ENCODE data around the gene ZCCHC24.

Gene ZCCHC24

DNA sequence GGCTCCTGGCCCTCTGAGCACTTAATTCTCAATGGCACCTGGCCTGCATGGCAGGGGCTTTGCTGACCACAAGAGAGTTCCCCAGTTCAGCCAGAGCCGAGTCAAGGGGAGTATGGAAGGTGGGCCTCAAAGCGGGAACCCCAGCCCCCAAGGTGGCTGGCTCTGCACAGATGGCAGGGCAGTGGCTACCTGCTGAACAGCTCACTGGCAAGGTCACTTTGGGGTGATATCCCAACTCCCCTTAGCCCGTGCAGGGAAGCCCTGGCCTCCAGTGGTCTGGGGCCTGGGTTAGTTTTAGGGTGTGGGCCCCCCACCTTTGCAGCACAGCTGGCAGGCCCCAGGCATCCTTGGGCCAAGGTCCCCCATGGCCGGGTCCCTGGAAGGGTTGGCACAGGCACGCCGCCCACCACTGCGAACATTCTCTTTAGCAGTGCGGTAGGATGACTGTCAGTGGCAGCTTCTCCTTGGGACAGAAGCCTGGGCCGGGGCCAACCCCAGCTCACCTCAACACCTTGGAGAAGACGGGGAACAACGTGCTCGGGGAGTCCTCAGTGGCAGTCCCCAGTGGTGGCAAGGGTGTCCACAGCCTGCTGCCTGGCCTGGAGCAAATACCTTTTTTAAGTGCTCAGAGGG, 61.3 kb downstream of the ZCCHC24 start:
- DNase-seq (ENCODE audit: low spot score): no peak

DNA sequence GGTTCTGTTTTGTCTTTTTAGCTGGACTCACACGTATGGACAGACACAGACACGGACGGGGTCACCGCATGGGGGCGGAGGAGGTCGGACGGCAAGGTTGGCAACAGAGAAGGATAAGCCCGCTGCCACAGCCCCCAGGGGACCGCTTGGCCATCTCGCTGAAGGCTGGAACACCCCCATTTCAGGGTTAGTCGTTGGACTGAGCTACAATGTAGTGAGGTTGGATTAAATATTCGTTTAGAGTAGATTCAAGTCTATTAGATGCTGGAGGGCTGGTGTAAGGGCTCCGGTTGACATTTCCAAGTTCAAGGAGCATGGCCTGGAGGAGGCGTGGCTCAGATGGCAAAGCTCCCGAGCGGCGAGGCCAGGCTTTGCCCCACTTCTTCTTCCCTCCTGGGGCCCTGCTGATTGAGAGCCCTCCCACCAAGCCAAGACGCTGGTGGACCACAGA, 62.9 kb downstream of the ZCCHC24 start:
- no peak for DNase-seq (ENCODE audit: low spot score)

DNA sequence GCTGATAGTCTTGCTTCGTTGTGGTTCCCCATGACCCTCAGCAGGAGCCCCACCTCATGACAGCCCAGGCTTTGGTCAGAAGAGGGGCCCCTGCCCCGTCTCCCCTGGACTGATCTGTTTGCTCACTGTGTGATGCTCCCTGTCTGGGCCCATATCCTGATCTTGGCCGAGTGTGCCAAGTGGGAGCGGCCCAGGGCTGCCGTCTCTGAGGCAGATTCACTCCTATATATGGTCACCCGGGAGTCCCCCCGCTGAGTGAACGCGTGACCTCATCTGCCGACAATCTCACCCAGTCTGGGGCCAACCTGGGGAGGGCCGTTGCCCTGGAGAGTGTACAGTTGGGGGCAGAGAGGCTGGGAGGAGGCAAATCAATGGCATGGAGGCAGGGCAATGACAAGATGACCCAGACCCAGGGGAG, 63.6 kb downstream of the ZCCHC24 start:
- DNase-seq (ENCODE audit: low spot score): peak; percentile 55

DNA sequence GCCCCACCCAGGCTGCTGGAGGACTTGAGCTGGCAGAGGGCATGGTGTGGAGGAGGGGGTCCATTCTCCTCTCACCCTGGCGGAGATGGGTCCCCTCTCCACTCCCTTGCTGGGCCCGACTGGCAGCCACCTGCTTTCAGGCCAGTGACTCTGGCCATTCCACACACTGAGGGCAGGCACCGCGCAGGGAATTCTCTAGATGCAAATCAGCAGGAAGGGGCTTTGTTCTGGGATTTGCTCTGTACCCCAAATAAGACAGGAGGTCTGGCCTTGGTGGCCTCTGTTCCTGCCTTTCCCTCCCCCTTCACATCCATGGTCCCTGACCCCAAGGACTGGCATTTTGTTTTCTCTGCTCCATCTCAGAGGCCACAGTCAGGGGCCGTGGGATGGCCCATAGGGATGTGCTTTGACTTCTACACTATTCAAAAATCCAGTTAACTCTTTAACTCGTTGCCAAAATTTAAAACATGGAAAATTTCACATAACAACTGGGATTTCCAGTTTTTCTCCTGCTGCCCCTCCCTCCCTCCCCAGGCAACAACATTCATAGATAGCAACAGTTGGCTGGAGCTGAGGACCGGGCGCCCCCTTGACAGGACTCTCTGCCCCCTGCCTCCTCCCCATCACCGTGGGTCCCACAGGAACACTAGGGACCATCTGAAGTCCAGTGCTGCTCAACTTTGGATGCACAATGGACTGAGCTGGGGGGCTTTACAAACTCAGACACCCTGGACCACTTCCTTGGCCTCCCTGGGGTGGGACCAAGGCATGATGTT, 64.3 kb downstream of the ZCCHC24 start:
- DNase-seq (ENCODE audit: low spot score): no peak

DNA sequence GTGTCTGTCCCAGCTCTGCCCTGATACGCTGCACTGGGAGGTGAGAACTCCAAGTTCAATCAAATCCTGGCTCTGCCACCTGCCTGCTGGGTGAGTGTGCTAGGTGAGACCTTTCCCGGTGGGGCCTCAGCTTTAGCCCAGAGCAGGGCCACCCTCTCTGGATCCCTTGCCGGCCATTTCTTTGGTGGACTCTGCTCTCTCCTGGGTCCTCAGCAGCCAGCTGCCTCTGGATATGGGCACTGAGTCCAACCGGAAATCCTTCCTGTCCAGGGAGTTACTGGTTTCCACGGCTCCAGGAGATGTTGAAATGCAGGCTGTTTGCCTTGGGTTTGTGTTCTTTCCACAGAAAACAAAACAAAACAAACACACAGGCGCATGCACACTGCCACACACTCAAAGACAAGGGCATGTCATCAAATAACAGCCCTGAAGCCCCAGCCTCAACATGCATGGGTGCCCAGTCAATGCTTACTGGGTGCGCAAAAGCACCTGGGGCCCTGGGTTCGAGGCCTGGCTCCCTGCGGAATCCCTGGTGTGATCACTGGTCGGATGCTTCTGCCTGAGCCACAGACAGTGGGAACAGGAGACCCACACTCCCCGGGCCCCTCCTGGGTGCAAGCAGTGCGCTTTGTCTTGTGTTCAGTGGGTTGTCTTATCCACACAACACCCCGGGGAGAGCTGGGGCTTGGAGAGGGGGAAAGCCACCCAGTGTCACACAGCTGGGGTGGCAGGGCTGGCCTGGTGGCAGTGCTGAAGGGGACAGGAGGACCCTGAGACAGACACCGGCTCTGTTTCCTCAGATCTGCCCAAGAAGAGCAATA, 65.1 kb downstream of the ZCCHC24 start:
- no peak for DNase-seq (ENCODE audit: low spot score)

DNA sequence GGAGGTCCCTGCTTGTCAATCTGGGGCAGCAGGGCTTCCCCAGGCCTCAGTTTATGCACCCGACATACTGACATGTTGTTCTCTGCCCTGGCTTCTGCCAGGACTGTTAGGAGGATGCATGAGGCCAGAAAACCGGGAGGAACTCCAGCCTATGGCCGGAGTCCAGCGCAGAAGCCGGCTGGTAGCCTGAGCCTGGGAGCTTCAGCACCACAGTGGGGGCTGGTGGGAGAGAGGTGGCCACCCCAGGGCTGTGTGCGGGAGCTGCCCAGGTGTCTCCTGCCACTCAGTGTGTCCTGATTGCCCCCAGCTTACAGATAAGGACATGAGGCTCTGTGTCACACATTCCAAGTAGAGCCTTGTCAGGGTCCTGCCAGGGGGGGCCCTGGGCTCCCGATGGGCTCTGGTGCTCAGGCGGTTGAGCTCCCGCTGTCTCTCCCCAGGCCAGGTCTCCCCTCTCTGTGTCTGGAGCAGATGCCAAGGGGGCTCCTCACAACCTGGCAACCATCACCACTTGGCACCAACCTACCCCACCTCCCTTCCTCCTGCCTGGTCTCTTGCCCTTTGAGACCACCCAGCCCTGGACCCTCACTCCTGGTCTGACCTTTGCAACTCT, 65.8 kb downstream of the ZCCHC24 start:
- no peak for DNase-seq (ENCODE audit: low spot score)

DNA sequence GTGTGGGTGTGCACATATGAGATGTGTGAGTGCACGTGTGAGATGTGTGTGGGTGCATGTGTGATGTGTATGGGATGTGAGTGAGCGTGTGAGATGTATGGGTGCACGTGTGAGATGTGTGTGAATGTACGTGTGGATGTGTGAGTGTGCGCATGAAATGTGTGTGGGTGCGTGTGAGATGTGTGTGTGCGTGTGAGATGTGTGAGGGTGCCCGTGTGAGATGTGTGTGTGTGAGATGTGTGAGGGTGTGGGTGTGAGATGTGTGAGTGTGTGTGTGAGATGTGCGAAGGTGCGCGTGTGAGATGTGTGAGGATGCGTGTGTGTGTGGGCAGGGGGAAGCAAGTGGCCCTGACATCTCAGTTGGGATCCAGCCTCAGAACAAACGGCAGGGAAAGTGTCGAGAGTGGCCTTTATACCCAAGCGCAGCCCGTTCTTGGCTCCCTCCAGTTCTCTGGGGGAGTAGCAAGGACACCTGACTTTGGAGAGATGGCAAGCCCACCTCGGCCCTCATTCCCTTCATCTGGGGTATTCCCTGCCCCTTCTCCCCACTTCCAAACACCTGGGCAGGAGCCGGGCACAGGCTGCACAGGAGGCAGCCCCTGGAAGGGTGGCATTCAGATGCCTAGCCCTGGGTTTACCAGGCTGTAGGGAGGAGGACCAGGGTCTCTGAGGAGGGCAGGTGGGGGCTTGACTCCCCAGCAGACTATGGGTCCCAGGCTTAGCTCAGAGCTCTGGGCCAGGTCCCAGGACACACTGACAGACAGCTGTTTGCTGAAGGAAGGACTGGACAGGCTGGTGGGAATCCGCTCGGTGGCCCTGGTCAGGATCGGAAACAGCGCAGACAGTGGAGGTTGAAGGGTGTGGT, 66.5 kb downstream of the ZCCHC24 start:
- no peak for DNase-seq (ENCODE audit: low spot score)

DNA sequence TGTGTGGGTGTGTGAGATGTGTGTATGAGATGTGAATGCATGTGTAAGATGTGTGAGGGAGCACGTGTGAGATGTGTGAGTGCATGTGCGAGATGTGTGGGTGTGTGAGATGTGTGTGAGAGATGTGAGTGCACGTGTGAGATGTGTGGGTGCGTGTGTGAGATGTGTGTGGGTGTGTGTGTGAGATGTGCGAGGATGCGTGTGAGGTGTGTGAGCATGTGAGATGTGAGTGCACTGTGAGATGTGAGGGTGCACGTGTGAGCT, 67.1 kb downstream of the ZCCHC24 start:
- DNase-seq (ENCODE audit: low spot score): no peak

DNA sequence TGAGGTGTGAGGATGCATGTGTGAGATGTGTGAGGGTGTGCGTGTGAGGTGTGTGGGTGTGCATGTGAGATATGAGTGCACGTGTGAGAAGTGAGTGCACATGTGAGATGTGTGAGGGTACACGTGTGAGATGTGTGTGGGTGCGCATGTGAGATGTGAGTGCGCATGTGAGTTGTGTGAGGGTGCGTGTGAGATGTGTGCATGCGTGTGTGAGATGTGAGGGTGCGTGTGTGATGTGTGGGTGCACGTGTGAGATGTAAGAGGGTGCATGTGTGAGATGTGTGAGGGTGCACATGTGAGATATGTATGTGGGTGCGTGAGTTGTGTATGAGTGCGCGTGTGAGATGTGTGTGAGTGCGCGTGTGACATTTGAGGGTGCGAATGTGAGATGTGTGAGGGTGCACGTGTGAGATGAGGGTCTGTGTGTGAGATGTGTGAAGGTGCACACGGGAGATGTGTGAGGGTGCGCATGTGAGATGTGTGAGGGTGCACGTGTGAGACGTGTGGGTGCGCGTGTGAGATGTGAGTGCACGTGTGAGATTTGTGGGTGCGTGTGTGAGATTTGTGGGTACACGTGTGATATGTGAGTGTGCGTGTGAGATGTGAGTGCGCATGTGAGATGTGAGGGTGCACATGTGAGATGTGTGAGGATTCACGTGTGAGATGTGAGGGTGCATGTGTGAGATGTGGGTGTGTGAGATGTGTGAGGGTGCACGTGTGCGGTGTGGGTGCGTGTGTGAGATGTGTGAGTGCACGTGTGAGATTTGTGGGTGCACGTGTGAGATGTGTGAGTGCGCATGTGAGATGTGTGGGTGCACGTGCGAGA, 67.7 kb downstream of the ZCCHC24 start:
- no peak for DNase-seq (ENCODE audit: low spot score)

DNA sequence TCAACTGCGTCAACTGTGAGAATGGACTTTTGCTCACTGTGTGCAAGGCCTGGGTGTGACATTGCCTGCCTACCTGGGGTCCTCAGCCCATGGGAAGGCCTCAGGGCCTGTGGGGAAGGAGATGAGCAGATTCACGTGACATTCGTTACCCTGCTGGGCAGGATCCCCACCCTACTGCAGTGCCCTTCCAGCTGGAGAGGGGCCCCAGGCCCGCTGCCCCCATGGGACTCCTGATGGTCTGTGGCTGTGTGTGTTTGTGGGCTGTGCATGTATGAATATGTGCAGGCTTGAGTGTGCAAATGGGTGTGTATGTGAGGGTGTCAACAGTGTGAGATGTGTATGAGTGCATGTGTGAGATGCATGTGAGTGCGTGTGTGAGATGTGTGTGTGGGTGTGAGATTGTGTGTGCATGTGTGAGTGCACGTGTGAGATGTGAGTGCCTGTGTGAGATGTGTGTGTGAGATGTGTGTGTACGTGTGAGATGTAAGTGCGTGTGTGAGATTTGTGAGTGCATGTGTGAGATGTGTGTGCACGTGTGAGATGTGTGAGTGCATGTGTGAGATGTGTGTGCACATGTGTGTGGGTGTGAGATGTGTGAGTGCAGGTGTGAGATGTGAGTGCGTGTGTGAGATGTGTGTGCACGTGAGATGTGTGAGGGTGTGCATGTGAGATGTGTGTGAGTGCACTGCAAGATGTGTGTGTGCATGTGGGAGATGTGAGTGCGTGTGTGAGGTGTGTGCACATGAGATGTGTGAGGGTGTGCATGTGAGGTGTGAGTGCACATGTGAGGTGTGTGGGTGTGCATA, 68.5 kb downstream of the ZCCHC24 start:
- no peak for DNase-seq (ENCODE audit: low spot score)

DNA sequence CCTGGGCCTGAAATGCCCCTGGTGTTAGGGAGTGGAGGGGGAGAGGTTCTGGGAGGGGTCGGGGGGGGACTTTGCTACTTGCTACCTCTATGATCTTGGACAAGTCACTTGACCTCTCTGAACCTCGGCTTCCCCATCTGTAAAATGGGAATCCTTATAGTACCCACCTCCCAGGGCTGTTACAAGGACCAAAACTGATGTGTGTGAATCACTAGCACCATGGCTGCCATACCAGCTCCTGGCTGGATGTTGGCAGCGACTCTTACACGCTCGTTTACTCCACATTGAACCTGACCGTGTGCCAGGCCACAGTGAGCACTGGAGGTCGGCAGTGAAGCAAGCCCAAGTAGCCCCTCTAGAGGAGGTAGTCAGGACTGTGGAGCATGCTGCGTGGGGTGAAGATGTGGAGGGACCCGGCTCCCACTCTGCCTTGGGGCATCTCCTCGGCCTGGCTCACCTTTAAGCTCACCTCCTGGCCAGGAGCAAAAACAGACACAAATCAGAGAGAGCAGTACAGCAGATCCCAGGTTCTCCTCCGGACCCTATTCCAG, 69.3 kb downstream of the ZCCHC24 start:
- no peak for DNase-seq (ENCODE audit: low spot score)

DNA sequence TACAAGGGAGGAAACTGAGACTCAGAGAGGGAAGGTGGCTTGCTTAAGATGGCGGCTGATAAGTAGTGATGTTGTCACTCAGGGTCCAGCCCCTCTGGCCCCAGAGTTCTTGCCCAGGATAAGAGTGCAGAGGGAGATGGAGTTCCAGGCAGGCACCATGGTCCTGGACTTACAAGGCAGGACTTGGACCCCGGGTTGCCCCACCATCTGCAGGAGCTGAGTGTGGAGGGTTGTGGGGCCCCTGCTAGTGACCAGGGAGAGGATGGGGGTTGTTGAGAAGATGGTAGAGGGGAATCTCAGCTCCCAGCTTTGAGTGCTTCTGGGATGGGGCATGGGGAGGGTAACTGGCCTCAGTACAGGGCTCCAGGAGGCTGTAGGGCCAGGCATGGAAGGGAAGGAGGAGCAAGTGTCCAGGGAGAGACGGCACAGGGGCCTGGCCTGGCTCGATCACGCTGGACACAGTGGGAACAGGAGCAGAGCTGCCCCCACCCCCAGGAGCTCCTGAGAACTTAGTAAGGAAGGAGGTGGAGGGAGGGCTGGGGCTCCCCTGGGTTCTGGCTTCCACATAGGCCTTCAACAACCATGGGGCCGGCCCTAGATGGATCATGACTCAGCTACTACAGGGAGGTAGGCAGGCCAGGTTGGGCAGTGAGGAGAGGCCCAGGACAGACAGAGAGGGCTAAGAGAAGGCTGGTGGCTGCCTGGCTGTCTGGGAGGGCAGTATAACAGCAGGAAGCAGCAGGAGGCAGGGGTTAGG, 69.9 kb downstream of the ZCCHC24 start:
- DNase-seq (ENCODE audit: low spot score): no peak

DNA sequence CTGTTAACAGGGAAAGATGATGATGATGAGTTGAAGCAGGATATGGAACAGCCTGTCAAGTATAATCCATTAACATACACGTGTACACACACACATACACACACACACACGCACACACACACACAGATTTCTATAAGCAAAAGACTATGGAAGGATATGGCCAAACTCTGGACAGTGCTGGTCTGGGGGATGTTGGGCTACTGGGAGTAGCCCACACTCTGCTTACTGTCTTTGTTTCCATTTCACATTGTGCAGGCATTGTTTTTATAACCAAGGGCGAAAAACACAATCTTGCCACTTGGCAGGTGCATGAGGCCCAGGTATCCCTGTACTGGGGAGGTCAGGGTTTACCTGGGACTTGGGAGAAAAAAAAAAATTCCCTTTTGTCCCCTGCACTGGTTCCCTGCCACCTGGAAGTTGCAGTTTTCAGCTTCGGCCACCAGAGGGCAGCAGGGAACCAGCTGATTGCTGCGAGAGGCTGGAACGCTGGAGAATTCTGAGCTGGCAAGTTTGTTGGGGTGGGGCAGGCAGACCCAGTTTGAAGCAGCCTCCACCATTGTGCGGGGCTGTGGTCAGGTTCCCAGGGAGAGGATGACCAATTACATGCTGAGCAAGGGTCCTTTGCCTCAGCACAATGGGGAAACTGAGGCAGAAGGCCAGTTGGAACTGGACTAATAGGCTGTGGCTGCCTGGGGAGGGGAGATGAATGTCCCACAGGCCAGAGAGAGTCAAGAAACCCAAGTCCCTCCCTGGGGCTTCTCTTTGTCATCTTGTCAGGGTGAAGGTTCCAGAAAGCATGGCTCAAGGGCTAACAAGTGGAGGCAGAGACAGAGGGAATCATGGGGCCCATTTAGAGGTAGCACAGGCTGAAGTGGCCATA, 70.9 kb downstream of the ZCCHC24 start:
- DNase-seq (ENCODE audit: low spot score): peak; percentile 63

DNA sequence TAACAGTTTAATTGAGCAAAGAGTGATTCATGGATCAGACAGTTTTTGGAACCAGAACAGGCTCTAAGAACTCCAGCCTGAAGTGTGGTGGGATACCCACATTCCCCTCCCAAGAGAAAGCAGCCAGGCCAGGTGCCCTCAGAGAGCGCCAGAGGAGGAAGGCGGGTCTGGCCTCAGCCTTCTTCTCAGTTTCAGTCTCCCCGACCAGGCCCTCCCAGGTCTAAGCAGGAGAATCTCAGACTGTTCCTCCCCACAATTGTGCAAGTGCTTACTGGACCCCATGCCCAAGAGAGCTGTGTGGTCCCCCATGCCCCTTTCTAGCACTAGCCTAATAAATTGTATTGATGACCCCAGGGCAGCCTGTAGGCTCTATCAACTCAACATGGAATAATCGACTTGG, 72.6 kb downstream of the ZCCHC24 start:
- DNase-seq (ENCODE audit: low spot score): no peak

DNA sequence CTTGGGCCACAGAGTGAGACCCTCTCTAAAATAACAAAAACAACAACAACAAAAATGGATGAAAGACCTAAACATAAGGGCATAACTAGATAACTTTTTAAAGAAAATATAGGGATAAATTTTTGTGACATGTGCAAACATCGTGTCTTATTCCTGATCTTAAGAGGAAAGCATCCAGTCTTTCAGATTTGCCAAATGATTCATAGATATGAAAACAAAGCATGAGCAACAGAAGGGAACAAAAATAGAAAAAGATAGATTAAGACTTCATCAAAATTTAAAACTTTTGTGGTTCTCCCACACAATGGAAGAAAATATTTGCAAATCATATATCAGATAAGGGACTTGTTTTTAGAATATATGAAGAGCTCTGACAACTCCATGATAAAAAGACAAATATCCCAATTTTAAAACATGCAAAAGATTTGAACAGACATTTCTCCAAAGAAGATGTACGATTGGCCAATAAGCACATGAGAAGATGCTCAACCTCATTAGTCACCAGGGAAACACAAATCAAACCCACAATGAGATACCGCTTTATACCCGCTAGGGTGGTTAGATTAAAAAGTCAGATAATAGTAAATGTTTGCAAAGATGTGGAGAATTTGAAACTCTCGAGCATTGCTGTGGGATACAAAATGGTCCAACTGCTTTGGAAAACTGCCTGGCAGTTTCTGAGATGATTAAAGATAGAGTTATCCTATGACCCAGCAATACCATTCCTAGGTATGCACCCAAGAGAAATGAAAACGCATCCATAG, 77.8 kb downstream of the ZCCHC24 start:
- no peak for DNase-seq (ENCODE audit: low spot score)

DNA sequence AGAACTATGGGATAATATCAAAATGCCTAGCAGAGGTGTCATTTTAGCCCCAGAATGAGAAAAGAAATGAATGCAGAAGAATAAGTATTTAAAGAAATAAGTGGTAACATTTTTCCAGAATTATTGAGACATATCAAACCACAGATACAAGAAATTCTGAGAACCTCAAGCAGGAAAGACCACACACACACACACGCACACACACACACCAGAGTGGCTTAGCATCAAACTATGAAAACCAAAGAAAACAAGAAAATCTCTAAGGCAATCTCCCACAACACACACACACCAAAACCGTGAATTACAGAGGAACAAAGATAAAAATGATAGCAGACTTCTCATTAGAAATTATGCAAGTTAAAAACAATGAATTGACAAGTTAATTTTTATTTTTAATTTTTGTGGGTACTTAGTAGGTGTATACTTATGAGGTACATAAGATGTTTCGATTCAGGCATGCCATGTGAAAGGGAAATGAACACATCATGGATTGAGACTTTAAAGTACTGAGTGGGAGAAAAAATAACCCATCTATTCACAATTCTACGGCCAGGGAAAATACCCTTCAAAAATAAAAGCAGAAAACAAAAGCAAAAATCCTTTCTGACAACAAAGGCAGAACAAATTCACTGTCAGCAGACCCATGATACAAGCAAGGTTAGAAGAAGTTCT, 83.6 kb downstream of the ZCCHC24 start:
- no peak for DNase-seq (ENCODE audit: low spot score)

Data from HuH-7.5 (cell line).